ENCODE data around the gene MYOM1.
"Not testable (repeated sequence)": the region's sequence is repeated elsewhere in the genome, so short reads cannot be mapped to it uniquely, and the experiment has no call there.

DNA sequence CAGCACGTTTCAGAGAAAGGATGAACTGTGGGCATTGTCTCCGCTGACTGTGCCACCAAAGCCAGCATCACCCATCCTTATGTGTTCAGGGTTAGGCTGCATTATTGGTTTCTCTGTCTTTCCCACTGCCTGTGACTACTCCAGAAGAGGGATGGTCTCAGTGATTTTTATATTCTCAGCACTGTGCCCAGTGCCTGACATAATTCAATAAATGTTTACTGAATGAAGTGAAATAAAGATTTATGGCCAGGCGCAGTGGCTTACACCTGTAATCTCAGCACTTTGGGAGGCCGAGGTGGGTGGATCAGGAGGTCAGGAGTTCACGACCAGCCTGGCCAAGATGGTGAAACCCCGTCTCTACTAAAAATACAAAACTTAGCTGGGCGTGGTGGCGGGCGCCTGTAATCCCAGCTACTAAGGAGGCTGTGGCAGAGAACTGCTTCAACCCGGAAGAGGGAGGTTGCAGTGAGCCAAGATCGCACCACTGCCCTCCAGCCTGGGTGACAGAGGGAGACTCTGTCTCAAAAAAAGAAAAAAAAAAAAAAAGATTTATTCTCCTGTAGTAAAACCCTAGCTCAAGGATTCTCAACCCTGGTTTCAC, 21.4 kb downstream of the MYOM1 start:
- TF ChIP-seq POLR2A, CTCF (IDR thresholded peaks at IDR 0.05): not testable (repeated sequence)

Data from thyroid gland (tissue), 4 donors.